Measurements from ENCODE around the gene PLEKHA8.
"Not testable (repeated sequence)": the region's sequence is repeated elsewhere in the genome, so short reads cannot be mapped to it uniquely, and the experiment has no call there.

Gene PLEKHA8

DNA sequence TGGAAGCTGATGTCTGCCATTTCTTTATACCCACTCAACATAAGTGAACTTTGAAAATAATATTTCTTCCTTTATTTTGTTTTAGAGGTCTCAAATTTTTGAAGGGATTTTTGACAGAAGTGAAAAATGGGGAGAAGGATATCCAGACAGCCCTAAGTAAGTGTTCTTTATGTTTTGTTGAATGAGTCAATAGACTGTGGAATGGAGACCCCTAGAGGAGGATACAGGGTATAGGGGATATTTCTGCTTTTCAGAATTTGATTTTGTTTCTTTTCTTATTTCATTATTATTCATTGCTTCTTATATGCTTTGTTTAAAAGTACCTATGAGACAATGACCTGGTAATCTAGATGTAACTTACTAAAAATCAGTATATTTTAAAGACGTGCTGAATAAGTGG lies 34.4 kb downstream of the PLEKHA8 start:
- no peak for DNase-seq (ENCODE audit: low read depth in 2 of 2)

DNA sequence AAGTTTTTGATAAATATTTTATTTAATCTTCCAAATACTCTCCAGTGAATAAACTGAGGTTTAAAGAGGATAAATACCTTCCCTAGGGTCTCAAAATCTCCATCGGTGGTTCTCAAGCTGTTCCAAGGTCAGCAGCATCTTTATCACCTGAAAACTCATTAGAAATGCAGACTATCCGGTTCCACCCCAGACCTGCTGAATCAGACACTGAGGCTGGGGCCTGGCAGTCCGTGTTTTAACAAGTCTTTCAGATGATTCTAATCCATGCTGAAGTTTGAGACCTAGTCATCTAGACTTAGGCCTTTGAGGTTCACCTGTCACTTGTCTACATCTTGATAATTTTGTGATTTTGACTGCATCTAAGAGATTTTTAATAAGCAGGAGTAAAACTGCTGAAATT lies 37.5 kb downstream of the PLEKHA8 start:
- DNase-seq (ENCODE audit: low read depth in 2 of 2), result no peak

- DNase-seq (ENCODE audit: low read depth in 2 of 2), result no peak
Measured at GRCh38 chr7:30066687-30067086, 38.5 kb downstream of the PLEKHA8 start.

DNA sequence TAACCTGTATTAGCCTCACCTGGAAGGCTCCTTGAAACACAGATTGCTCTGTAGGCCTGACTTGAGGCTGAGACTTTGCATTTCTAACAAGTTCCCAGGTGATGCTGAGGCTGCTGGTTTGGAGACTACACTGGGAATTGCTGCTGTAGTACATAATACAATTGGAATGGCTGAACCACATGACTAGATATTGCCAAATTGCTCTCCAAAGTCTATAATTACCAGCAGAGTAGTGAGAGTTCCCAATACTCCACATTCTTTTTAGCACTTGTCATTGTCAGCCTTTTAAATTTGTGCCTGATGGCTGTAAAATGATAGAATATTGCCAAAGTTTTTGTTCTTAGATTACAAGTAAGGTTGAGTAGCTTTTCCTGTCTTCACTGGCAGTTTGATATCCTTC lies 39.9 kb downstream of the PLEKHA8 start:
- no peak for DNase-seq (ENCODE audit: low read depth in 2 of 2)

DNA sequence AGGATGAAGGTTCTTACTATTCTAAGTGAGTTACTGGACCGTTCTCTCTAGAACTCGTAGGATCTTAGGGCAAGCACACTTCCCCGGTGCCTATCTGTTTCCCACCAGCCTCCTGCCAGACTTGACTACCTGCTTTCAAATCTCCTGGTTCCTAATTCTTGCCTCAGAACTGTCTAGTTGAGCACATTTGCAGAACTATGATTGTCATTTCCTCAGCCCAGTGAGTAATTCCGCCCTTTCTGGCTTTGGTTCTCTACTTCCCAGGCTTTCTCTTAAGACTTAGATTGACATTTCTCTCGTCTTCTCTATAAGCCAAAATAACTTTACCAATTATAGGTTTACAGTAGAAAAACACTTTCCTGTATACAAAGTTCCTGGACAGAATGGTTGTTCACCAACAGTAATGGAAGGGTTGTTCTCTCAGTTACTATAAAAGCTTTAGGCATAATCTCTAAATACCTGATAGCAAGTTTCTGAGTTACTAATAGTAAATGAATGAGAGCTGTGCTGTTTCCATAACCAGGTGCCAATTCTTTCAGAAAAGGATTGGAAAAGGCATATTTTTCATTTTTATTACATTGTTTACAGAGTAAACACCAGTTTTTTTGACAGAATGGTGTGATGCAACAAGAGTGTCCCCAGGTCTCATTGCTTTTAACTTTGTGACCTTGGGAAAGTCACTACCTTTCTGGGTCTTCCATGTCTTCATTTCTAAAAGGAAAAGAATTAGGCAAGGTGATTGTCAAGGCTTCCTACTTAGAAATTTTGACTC lies 41.1 kb downstream of the PLEKHA8 start:
- DNase-seq (ENCODE audit: low read depth in 2 of 2), result no peak

- no peak for DNase-seq (ENCODE audit: low read depth in 2 of 2)
Measured at GRCh38 chr7:30070052-30070451, 41.8 kb downstream of the PLEKHA8 start.

DNA sequence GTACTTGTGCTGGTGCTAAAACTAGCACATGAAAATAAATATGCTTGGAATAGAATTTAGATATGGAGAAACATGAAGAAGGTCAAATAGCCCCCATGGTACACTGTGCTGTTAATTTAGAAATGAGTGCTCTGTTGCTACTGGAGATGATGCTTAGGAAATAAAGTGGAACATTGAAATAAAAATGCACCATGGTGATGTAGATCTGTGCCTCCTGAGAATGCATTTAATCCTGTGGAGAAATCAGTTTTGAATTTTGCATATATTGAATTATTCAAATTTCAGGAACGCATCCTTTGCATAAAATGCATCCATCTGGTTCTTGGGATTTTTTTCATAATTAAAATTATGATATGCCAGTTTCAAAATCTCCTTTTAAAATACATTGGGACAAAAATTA lies 44.5 kb downstream of the PLEKHA8 start:
- DNase-seq (ENCODE audit: low read depth in 2 of 2), result no peak

DNA sequence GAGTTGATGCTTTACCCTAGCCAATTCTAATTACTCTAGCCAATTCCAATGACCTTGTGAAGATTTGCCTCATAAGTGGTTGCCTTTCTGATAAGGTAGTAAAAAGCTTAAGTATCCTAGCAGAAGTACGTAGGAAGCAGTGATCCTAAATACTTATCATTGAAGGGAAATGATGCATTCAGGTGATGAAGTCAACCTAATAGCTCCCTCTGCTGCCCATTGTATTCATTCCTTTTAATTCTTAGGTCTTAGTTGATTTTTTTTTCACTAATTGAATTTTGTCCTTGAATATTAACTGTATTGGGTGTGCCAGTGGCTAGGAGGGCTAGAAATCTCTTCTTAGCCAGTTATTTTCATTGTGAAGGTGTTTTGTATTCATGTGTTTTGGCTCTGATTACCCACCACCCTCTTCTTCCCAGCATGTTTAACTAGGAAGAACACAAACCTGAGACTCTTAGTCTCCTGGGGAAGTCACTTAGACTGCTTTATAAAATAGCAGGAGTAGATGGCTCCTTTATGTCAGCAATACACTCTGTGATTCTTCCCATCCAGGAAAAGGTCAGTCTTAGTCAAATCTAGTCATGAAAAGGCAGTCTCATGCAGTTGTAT lies 46.3 kb downstream of the PLEKHA8 start:
- no peak for DNase-seq (ENCODE audit: low read depth in 2 of 2)

DNA sequence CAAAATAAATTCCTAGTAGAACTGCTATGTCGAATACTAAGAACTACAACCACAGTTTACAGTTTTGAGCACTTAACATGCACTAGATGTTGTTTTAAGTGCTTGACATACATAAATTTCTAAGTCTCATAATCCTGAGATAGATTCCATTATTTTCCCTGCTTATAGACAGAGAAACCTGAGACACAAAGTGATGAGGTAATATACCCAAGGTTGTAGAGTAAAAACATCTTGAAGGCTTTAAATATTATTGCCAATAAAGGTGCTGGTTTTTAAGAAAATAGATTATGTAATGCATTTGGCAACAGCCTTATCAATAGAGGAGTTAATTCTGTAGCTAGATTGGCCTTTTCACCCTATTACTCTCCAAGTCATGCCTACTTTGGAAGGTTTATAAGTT lies 48.2 kb downstream of the PLEKHA8 start:
- DNase-seq (ENCODE audit: low read depth in 2 of 2), result no peak

- no peak for DNase-seq (ENCODE audit: low read depth in 2 of 2)
Measured at GRCh38 chr7:30078280-30078679, 50.1 kb downstream of the PLEKHA8 start.

- no peak for DNase-seq (ENCODE audit: low read depth in 2 of 2)
Measured at GRCh38 chr7:30079880-30080279, 51.7 kb downstream of the PLEKHA8 start.

DNA sequence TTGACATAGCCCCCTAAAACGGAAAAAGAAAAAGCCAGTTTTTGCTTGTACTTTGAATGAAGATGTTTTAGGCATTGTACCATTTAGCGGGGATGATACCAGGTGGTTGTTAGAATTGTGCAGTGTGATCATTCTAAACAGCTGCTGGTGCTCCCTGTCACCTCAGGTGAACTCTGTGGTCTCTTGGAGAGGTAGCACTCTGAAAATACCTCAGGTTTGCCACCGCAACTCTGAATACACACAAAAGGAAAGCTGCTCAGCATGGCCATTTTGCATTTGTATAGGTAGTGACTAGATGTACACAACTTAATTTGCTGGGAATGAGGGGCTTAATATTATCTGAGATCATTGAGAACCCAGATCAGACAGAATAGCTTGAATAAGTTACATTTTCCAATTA lies 52.6 kb downstream of the PLEKHA8 start:
- DNase-seq (ENCODE audit: low read depth in 2 of 2), result no peak

DNA sequence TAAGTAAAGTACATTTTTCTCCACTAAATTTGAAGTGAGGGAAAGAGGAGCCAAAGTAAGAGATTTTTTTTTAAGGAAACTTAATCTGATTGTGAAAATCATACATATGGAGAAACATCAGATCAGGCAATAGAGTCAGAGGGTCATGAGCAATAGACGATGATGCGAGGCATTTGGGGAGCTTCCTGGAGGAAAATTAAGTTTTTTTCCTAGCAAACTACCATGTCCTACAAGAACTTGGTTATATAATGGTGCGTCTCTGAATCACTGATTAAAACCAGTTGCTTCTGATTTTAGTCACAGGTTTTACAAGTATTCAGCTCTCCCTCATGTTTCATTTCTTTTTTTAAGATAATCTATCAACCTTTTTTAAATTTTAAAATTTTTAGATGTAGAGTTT lies 54.5 kb downstream of the PLEKHA8 start:
- DNase-seq (ENCODE audit: low read depth in 2 of 2), result no peak

DNA sequence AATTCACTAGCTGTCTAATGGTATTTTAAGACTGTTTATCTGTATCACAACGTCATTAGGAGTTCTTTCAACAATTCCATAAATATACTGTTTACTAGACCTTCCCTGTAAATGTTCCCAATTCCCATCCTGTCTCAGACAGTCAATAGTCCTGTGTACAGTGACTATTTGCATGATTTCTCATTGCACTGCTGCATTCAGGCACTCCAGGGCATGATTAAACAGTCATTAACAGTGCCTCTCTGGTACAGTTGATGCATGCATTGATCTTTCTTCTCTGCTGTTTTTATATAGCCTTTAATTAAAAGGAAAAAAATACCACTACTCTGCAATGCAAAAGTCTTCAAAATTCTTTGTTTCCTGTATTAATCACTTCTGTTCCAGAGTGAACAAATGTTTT lies 55.1 kb downstream of the PLEKHA8 start:
- DNase-seq (ENCODE audit: low read depth in 2 of 2), result no peak

- DNase-seq (ENCODE audit: low read depth in 2 of 2), result no peak
Measured at GRCh38 chr7:30084212-30084611, 56.0 kb downstream of the PLEKHA8 start.

- DNase-seq (ENCODE audit: low read depth in 2 of 2), result no peak
Measured at GRCh38 chr7:30086529-30086928, 58.3 kb downstream of the PLEKHA8 start.

DNA sequence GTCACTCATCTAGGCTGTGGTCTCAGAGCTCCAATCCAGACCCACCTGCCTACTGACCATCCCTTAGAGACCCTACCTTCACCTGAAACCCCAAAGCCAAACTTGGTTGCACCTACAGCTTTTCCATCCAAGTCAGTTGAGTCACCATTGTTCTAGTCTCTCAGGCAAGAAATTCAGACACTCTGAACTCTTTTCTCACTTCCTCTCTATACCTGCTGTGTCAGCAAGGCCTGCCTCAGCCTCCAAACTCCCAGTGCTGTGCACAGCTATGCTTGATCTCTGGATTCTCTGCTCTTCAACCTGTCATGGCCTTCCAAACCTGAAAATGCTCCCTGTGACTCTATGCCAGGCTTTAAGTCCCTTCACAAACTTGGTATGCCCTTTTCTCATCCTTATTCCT lies 59.2 kb downstream of the PLEKHA8 start:
- DNase-seq (ENCODE audit: low read depth in 2 of 2), result no peak

- no peak for DNase-seq (ENCODE audit: low read depth in 2 of 2)
Measured at GRCh38 chr7:30088362-30088761, 60.1 kb downstream of the PLEKHA8 start.

DNA sequence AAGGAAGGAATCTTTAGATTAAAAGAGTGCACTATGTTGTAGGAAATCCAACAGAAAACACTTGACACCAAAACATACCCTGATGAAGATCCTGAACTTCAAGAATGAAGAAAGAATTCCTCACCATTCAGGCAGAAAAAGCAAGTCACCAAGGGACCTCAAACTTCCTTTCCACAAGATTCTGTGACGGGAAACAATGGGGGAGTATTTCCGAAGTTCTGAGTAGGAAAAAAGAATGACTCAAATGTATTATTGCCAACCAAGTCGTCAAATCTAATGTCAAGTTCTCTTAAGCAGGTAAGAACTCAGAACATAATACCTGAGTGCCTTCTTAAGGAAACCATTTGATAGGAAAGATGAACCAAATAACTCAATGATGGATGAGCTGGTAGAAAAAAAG lies 61.9 kb downstream of the PLEKHA8 start:
- DNase-seq (ENCODE audit: low read depth in 2 of 2), result no peak

- DNase-seq (ENCODE audit: low read depth in 2 of 2), result no peak
Measured at GRCh38 chr7:30091491-30091912, 63.3 kb downstream of the PLEKHA8 start.

- no peak for DNase-seq (ENCODE audit: low read depth in 2 of 2)
Measured at GRCh38 chr7:30091987-30092386, 63.8 kb downstream of the PLEKHA8 start.

- DNase-seq (ENCODE audit: low read depth in 2 of 2), result no peak
Measured at GRCh38 chr7:30093420-30093952, 65.3 kb downstream of the PLEKHA8 start.

DNA sequence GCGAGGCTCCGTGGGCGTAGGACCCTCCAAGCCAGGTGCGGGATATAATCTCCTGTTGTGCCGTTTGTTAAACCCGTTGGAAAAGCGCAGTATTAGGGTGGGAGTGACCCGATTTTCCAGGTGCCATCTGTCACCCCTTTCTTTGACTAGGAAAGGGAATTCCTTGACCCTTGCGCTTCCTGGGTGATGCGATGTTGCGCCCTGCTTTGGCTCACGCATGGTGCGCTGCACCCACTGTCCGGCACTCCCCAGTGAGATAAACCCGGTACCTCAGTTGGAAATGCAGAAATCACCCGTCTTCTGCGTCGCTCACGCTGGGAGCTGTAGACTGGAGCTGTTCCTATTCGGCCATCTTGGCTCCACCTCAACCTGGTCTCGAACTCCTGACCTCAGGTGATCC lies 70.4 kb downstream of the PLEKHA8 start:
- DNase-seq (ENCODE audit: low read depth in 2 of 2), result not testable (repeated sequence)

Measured in activated CD4-positive, alpha-beta T cell treated with anti-CD3 and anti-CD28 coated beads for 24 hours (primary cell).